ENCODE results near the gene TBCE.
"Not testable (repeated sequence)": the region's sequence is repeated elsewhere in the genome, so short reads cannot be mapped to it uniquely, and the experiment has no call there.

TBCE gene

GRCh38 chr1:235457856-235458255, 90.6 kb downstream of the TBCE start:
- DNase-seq = not testable (repeated sequence)

GRCh38 chr1:235460770-235461169, 93.5 kb downstream of the TBCE start:
- peak; percentile 91 for DNase-seq

GRCh38 chr1:235461954-235462353, 94.7 kb downstream of the TBCE start:
- DNase-seq = no peak

GRCh38 chr1:235462832-235463231, 95.6 kb downstream of the TBCE start:
- DNase-seq = not testable (repeated sequence)

GRCh38 chr1:235465066-235465465, 97.8 kb downstream of the TBCE start:
- DNase-seq = no peak

GRCh38 chr1:235468004-235468403, 100.8 kb downstream of the TBCE start:
- no peak for DNase-seq

GRCh38 chr1:235468970-235469369, 101.7 kb downstream of the TBCE start:
- DNase-seq = no peak

- not testable (repeated sequence) for DNase-seq
Observed at GRCh38 chr1:235469897-235470296, 102.7 kb downstream of the TBCE start.

GRCh38 chr1:235470741-235471439, 103.7 kb downstream of the TBCE start:
- no peak for DNase-seq

GRCh38 chr1:235473806-235474205, 106.6 kb downstream of the TBCE start:
- DNase-seq = no peak

GRCh38 chr1:235483090-235483489, 115.9 kb downstream of the TBCE start:
- no peak for DNase-seq

- DNase-seq = no peak
Observed at GRCh38 chr1:235485558-235485957, 118.3 kb downstream of the TBCE start.

- no peak for DNase-seq
Observed at GRCh38 chr1:235486321-235486720, 119.1 kb downstream of the TBCE start.

- no peak for DNase-seq
Observed at GRCh38 chr1:235491644-235492043, 124.4 kb downstream of the TBCE start.

GRCh38 chr1:235494531-235494930, 127.3 kb downstream of the TBCE start:
- no peak for DNase-seq

GRCh38 chr1:235495030-235495429, 127.8 kb downstream of the TBCE start:
- no peak for DNase-seq

- DNase-seq = no peak
Observed at GRCh38 chr1:235495551-235495950, 128.3 kb downstream of the TBCE start.

- no peak for DNase-seq
Observed at GRCh38 chr1:235500971-235501540, 133.8 kb downstream of the TBCE start.
